Retinal pigment epithelial cell (primary cell): ENCODE results near the gene CASKIN1.
A peak's percentile ranks its signal among the peaks of the same experiment; 100 is the strongest.

ENCODE experiments used
- DNase-seq: peaks from one replicate; pipeline ENCODE4 v3.0.0-alpha.2; 2010; ENCODE audit warnings: low read depth
- H3K4me3 ChIP-seq: 2 replicates; pipeline ENCODE4 v1.5.1; 2011; ENCODE audit warnings: mild to moderate bottlenecking, low read length, control low read depth, moderate library complexity
- TF ChIP-seq, protein P1 (sequence below): conservative IDR thresholded peaks from 2 replicates; pipeline ENCODE4 v1.5.1; 2011; ENCODE audit warnings: low read depth, low read length, control low read depth, inconsistent platforms

CASKIN1 gene

DNA sequence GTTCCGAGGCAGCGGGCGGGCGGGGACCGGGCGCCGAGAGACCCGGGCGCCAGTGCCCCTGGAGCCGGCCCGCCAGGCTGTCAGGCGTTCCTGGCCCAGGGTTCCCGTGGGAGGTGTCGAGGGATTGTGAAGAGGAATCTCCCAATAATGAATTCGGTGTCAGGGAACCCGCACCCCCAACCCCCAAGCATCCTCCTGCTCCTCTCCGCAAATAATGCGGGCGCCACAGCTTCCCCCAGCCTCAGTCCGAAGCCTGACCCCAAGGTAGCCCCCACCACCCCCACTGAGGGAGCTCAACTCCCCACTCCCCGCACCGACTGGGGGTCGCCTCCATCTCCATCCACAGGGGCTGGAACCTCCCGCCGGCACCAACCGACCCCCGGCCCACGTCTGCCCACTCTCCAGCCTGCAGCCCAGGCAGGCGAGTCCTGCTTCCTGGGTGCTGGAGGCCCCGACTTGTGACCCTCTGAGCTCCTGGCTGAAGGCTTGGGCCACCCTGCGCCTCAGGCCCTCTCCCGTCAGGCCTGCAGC, 641 bp upstream of the CASKIN1 start:
- H3K4me3 ChIP-seq, result no peak overlapping the region
- TF ChIP-seq, protein P1, sequence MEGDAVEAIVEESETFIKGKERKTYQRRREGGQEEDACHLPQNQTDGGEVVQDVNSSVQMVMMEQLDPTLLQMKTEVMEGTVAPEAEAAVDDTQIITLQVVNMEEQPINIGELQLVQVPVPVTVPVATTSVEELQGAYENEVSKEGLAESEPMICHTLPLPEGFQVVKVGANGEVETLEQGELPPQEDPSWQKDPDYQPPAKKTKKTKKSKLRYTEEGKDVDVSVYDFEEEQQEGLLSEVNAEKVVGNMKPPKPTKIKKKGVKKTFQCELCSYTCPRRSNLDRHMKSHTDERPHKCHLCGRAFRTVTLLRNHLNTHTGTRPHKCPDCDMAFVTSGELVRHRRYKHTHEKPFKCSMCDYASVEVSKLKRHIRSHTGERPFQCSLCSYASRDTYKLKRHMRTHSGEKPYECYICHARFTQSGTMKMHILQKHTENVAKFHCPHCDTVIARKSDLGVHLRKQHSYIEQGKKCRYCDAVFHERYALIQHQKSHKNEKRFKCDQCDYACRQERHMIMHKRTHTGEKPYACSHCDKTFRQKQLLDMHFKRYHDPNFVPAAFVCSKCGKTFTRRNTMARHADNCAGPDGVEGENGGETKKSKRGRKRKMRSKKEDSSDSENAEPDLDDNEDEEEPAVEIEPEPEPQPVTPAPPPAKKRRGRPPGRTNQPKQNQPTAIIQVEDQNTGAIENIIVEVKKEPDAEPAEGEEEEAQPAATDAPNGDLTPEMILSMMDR, result no peak
- no peak for DNase-seq

DNA sequence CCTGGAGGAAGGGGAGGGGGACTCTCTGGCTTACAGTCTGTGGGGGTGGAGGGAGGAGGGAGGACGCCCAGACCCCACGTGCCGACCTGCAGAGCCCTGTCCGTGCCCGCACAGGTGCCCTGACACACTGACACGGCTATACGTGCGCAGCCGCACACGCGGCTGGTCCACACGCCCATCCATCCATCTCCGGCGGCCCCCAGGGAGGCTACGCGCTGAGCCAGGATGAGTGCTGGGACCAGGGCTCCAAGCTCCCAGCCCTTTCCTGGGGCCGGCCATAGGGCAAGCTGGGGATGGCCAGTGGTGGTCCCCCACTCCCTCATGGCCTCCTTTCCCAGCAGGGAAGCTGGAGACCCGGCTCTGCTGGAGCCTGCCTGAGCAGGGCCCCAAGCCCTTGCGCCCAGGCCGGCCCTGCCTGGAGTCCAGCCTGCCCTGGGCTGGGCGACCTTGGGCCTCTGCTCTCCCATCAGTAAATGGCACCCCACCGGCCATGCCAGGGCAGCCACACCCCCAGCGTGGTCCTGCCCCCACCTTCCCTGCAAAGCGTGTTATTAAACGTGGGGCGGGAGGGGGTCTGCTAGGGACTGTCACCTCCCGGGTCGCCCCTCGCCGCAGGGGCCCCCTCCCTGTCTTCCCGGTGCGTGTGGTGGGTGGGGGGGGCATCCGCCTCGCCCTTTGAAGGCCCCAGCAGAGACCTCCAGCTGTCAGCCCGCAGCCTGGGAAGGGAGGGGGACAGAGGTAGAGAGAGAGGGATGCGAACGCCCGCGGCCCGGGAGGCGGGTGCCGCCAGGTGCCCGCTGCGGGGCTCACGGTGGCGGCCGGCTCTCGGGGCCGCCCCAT, 863 bp downstream of the CASKIN1 start:
- H3K4me3 ChIP-seq, result peak overlapping the region; percentile 22
- TF ChIP-seq, protein P1, result no peak

DNA sequence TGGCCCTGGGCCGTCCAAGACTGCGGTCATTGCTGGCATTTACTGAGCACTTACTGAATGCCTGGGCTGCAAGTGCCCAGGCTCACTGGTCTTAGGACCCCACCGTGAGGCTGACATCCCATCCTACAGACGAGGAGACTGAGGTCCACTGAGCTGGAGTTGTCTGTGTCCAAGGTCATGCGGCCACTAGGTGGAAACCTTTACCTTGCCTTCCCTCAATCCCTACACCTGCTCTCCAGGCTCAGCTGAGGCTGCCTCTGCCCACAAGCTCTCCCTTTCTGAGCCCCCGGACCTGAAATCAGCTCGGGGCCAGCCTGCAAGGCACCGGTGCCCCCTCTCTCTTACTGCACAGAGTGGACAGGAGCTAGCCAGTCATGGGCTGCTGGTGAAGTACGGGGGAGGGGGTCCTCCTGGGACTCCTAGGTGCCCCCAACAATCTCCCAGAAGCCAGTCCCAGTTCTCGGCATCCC, 1.5 kb downstream of the CASKIN1 start:
- no peak overlapping the region for H3K4me3 ChIP-seq
- TF ChIP-seq, protein P1, result peak; percentile 63

More for the DNA sequence above, 863 bp downstream of the CASKIN1 start:
- DNase-seq, result no peak

DNA sequence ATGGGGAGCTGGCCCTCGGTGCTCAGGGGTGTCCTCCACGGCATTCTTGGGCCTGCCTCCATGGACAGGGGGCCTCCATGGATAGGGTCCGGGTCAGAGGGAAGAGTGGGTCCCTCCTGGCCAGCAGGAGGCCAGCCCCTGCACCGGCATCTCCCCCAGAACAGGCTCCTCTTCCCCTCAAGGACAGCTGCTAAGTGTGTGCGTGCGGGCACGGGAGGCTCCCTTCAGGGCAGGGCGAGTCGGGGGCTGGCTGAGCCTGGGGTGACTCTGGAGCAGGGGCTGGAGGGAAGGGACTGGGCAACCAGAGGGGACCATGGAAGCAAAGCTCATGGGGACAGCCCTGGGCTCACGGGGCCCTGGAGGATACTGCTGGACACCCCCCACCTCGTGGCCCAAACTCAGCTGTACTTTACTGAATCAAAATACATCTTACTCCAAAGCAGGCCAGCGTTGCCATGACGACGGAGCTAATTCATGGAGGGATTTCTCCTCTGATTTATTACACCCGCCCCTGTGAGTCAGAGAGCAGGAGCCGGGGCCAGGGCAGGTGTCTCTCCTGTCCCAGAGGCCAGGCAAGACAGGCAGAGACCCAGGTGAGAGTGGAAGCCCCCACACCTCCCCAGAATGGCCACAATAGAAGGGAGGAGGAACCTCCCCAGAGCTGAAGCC, 2.1 kb downstream of the CASKIN1 start:
- TF ChIP-seq, protein P1, result no peak
- H3K4me3 ChIP-seq, result no peak overlapping the region
- DNase-seq, result peak; percentile 28

More for the DNA sequence above, 1.5 kb downstream of the CASKIN1 start:
- DNase-seq, result no peak

DNA sequence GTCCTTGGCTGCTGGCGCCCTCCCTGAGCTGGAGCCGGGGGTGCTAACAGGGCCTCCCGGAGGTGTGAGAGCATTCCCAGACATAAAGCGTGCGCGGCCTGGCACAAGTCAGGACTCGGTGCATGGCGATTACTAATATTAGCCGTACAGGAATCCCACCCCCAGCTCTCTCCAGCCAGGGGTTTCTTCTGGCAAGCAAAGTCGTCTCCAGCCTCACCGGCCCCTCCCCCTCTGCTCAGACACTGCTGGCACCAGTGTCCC, 5.0 kb downstream of the CASKIN1 start:
- H3K4me3 ChIP-seq, result no peak overlapping the region
- DNase-seq, result no peak
- TF ChIP-seq, protein P1, result no peak

DNA sequence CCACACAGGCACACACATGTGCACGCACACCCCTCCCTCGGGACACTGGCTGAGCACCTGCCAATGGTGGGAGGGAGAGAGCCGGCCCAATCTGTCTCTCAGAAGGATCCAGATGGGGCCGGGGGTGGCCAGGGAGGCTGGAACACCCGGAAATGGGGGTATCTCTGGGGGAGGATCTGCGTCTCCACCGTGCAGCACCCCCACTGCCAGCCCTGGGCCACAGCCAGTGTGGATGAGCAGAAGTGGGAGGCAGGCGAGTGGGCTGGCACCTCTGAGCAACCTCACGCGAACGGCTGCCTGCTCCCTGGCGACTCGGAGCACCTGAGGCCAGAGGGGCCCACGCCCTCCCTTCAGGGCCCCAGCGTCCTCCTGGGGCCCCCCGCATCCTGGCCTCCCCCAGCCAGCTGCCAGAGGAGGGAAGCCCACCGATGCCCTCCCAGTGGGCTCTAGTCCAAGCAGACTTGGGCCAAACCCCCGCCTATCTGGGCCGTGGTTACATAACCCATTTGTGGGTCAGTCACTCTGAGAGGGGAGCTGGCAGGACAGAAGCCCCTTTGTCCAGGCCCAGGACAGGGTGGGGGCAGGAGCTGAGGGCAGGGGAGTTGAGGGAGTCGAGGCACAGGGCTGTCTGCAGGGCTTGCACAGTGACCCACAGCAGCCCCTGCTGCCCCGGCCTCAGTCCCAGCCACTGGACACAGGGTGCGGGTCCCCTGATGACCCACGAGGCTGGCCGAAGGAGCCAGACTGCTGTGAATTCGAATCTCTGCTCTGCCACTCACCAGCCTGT, 5.6 kb downstream of the CASKIN1 start:
- no peak for DNase-seq
- TF ChIP-seq, protein P1, result no peak
- H3K4me3 ChIP-seq, result no peak overlapping the region
